GM19043 (cell line): ENCODE data around the gene CST1.
"Not testable (repeated sequence)": the region's sequence is repeated elsewhere in the genome, so short reads cannot be mapped to it uniquely, and the experiment has no call there.

Experiments used
- ATAC-seq: cut with Tn5 transposase; IDR thresholded peaks from one replicate; pipeline ENCODE4 v1.9.1; 2021; ENCODE audit warnings: low read depth; ENCODE audit not compliant: unreplicated experiment

Gene CST1

DNA sequence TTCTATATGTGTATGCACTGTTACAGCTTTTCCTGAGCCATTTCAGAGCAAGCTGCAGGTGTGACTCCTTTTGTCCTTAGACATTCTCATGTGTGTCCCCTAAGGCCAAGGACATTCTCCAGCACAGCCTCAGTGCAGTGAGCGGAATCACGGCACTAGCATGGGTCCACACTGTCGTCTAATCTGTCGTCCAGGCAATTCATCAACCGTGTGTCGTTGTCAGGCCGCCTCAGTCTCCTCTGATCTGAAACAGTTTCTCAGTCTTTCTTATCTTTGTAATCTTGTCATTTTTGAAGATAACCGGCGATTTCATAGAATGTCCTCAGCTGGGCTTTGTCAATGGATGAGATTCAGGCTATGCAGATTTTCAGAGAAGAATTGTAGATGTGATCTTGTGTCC lies 31.4 kb downstream of the CST1 start:
- not testable (repeated sequence) for ATAC-seq

DNA sequence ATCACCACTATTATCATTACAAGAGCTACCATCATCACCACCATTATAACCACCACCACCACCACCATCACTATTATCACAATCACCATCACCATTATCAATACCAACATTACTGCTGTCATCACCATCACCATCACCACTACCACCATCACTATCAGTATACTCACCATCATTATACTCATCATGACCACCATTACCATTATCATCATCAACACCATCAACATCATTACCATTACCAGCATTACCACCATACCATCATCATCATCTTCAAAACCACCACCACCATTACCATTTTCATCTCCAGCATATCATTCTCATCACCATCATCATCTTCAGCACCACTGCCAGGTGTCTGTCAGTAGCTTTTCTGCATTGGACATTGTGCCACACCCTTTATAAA lies 39.0 kb downstream of the CST1 start:
- not testable (repeated sequence) for ATAC-seq

DNA sequence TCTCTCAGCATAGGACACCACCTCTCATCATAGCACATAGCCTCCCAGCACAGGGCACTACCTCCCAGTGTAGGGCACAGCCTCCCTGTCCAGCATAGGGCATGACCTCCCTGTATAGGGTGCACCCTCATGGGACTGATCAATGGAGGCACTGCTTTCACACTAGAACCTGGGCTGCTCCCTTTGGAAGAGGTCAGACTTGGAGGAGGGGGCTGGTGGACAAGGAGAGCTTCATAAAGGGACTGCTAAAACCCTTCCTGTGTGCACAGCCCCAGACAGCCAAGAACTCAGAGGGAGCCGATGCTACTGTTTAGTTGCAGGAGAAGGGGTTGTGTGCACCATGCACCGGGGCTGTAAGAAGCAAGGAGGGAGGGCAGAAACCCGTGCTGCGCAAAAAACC lies 40.0 kb downstream of the CST1 start:
- no peak for ATAC-seq

DNA sequence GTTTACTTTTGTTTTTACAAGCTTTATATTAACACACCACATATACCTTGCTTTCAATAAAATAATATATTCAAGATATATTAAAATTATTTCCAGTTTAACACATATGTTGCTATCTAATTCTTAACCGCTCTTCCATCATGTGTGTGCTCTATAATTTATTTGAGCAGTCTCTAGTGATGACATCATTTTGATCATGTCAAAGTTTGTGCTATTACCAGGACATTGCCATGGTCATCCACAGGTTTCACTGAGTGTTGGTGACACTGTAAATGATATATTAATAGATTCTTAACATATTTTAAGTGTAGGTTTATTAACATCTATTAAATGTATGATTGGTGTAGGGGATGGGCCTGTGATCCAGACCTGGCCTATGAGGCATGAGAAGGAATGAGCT lies 44.8 kb downstream of the CST1 start:
- no peak for ATAC-seq

DNA sequence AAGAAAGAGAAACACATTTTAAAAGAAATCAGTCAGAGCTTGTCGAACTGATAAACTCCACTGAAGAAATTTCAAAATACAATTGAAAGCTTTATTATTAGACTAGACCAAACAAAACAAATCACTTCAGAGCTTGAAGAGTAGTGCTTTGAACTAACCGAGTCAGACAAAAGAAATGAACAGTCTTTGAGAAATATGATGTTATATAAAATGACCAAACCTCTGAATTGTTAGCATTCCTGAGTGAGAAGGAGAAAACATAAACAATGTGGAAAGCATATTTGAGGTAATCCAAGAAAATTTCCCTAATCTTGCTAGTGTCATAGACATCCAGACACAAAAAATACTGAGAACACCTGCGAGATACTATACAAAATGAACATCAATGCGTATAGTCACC lies 48.7 kb downstream of the CST1 start:
- ATAC-seq: no peak

DNA sequence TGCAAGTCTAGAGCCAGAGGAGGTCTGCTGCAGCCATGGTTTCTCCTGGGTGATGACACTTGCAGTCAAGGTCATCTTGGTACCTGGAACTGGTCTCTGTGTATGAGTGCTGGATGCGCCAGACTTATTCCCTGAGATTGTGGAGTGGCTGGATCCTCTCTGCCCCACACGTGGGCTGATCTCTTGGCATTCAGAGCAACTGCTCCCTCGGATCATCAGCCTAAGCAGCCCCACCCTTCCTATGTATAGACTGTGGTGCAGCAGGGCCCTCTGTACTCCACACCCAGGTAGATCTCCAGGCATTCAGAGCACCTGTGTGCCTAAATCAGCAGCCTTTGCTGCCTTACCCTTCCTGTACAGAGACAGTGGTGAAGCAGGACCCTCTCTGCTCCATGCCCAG lies 49.8 kb downstream of the CST1 start:
- ATAC-seq: no peak

DNA sequence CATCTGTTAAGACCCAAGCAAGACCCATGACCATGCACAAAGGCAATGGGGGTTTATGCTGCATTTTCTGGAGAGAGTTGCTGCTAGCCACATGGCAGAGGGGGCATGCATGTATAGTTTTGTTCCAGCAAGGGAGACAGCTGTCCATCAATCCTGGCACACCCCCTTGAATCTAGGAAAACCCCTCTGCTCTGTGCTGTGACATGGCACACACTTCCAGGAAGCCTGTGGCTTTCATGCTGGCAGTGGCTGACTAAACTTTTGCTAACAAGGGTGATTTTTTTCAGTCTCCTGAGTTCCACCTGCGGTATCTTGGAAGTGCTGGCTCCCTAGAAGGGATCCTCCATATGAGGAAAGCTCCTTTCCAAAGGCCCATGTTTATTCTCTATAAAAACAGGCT lies 52.8 kb downstream of the CST1 start:
- ATAC-seq: no peak
